Posterior cingulate gyrus (tissue), 11 donors: Measurements from ENCODE around the gene VWA3A.

Experiments
- DNase-seq, 10 donors: peaks; one replicate each; pipeline versions ENCODE4 v3.0.0 to v3.0.0-alpha.2; 2020 to 2021; ENCODE audit warnings: mixed read lengths in 3 of 10
- intact Hi-C: fragments of 100-400 bp; cut with DNase I; formaldehyde crosslinking; loops from one replicate; pipeline ENCODE4 v1.15.1; 2023

The VWA3A gene

DNA sequence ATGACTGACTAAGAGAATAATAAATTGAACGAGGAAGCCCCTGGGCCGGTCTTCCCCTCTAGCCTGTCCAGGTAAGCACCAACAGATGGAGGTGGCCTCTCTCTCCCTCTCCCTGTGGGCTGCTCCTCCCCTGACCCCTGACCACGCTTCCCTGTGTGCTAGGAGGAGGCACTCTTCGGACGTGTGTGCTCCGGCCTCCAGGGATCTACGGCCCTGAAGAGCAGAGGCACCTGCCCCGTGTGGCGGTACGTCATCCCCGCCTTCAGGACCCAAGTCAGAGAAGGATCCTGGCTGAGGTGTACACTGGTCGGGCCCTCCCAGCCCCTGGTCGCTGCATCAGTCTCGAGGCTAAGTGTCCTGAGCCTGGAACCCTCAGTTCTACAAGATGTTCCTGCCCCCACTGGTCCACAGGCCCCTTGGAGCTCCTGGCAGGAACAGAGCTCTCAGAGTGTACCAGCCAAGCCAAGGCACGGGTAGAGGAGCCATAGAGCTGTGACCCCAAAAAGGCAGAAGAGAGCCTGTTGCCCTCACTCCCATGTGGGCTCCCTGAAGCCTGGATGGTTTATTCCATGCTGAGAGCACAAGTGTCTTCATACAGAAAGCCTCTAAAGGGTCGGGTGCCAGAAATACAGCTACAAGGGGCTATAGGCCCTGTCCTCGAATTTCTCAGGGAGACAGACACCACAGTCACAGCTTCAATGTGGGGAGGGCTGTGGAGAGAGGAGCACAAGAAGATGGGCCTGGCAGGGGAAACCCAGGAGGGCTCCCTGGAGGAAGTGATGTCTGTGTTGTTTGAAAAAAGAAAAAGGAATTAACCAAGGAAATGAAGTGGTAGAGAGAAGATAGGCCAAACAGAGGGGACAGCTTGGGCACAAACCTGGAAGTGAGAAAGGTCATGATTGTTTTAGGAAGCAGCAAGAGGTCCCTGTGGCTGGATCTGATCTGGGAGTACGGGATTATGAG lies 85.9 kb downstream of the VWA3A start:
- intact Hi-C loops: no loop called here
- DNase-seq: peak in 2 of 10 donors; percentile 60 to 64

DNA sequence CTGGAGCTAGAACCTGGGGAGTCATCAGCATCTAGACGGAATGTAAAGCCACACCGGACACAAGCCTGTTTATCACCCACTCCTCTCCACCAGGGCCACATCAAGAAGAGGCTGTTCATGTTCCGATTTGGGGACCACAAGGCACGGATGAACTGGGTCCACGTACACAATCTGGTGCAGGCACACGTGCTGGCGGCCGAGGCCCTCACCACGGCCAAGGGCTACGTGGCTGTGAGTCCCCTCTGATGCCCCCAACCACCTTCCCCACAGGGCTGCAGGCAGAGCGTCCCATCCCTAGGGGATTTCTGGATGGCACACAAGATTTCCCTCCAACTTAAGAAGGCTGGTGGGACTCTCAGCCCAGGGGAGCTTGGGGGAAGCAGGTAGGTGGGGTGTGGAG lies 89.1 kb downstream of the VWA3A start:
- DNase-seq: peak in 2 of 10 donors; percentile 34 to 38
- intact Hi-C loops: no loop called here

DNA sequence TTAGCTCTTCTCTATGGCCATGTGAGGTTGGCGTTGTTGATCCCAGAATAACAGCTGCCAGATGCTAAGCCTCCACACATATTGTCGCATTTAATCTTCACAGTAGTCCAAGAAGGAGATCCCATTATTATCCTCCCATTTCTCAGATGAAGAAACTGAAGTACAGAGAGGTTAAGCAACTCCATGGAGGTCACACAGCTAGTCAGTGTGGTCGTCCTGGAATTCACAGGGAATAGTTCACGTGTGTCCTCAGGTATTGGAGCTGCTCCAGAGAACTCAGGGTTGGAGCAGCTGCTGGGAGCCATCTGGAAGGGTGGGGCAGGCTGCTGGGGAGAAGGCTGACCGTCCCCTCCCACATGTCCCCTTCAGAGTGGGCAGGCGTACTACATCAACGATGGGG lies 89.5 kb downstream of the VWA3A start:
- intact Hi-C loops: no loop called here
- peak in 2 of 10 donors; percentile 26 to 30 for DNase-seq

DNA sequence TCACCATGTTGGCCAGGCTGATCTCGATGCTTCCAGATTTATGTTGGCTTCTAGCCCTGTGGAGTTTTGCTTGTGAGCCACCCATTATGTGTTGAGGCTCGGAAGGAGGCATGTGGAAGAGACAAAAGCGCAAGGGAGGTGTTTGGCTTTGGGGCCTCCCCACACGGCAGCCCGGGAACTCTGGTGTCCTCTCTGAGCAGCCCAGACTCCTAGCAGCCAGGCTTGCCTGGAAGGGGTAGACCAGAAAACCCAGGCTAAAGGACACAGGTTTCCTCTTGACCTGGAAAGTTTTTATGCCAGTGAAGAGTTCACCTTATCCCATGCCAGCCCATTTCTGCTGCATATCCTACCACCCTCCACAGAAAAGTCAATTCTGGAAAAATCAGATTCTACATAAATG lies 91.0 kb downstream of the VWA3A start:
- intact Hi-C loops: no loop called here
- peak in 1 of 10 donors; percentile 51 for DNase-seq

DNA sequence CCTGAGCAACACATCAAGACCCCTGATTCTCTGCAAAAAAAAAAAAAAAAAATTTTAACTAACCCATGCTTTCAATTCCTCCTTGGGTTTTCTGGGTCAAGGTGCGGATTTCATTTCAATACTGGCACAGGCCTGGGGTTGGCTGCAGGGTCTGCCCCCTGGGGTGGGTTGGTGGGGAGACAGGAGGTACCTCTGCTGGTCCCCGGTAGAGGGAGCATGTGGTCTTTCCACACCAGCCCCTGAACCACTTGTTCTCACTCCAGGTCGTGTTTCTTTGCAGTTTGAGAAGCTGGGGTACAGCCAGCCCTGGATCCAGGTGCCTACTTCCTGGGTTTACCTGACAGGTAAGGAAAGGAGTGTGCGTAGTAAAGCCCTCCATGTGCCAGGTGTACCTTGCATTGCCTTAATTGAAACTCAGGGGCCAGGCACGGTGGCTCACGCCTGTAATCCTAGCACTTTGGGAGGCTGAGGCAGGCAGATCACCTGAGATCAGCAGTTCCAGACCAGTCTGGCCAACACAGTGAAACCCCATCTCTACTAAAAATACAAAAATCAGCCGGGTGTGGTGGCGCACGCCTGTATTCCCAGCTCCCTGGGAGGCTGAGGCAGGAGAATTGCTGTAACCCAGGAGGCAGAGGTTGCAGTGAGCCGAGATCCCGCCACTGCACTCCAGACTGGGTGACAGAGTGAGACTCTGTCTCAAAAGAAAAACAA lies 91.7 kb downstream of the VWA3A start:
- intact Hi-C loops: no loop called here
- DNase-seq: peak in 2 of 10 donors; percentile 26 to 47

DNA sequence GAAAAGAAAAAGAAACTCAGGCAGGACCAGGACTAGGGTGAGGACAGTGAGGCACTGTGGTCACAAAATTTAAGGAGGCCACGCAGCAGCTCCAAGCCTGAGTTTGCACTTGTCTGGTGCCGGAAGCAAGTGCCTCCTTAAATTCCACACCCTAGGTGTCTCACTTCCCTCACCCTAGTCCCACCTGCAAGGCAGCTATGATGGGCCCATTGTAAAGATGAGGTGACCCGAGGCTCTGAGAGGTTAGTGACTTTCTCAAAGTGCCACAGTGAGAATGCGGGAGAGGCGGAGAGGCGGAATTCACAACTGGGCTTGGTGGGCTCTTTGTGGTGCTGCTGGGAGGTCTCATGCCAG lies 92.3 kb downstream of the VWA3A start:
- intact Hi-C loops: no loop called here
- peak in 1 of 10 donors; percentile 25 for DNase-seq

DNA sequence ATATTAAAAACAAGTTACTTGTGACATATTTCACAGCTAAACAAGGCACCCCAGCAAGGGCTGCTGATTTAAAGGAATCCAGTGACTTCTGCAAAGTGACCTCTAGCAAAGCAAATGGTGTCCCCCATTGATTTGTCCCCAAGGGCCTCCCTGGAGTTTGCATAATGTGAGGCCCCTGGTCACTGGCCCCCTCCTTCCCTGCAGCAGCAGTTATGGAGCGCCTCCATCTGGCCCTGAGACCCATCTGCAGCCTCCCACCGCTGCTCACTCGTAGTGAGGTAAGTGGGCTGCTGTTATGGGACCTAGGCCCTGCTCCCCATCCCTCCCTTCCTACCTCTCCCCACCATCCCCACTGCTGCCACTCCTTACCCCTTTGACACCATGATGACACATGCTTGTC lies 94.2 kb downstream of the VWA3A start:
- DNase-seq: peak in 1 of 10 donors; percentile 45
- intact Hi-C loops: no loop called here

DNA sequence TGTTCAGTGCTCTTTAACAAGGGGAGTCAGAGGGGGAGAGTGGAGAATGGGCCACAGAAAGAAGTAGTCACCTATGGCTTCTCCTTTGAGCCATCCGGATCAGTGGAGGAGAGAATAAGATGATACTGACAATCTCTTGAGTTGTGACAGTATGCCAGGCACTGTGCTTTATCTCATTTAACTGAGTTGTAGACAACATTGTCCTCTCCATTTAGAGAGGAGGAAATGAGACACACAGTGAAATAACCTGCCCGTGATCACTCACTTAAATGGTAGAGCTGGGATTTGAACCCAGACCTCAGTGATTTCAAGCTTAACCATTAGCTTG lies 95.9 kb downstream of the VWA3A start:
- intact Hi-C loops: loop anchor here (2.0 kb wide), 1 partner anchor 235 kb away; the partner anchor contains the start of gene UQCRC2
- no peak for DNase-seq

DNA sequence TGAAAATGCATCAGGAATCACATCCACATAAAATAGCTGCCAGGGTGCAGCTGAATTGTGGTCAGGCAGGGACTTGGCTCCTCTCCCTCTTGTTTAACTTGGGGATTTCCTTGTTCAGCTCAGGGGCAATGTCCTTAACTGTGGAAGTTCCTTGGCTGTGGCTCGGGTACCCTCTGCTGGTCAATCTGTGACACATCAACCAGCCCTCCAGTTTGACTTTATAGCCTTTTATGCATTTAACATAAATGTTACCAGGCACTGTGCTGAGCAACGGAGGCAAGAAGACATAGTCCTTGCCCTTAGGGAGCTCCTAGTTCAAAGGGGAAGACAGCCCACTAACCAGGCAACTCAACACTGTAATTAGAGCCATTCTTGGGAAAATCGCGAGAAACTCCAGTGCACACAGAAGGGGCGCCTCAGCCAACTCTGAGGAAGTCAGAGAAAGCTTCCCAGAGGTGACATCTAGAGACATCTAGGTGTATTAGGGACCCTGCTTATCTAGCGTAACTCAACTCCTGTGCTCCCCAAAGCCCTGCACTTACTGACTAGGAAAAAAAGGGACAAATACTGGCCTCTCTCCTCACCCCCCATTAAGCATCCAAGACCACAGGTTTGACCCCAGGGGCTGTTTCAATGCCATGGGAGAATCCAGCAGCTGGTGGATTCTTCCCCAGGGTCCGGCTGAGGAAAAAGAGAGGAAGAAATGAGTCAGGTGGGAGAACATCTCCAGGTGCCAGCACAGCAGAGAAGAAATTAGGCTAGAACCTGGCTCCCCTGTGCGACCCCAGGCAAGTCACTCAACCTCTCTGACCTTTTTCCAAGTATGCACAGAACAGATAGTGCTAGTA lies 96.5 kb downstream of the VWA3A start:
- intact Hi-C loops: loop anchor here (1.0 to 2.0 kb wide), 2 partner anchors 188 to 236 kb away; partner anchors contain the start of genes PDZD9 and UQCRC2
- DNase-seq: peak in 9 of 10 donors; percentile 24 to 93 (median 54)

DNA sequence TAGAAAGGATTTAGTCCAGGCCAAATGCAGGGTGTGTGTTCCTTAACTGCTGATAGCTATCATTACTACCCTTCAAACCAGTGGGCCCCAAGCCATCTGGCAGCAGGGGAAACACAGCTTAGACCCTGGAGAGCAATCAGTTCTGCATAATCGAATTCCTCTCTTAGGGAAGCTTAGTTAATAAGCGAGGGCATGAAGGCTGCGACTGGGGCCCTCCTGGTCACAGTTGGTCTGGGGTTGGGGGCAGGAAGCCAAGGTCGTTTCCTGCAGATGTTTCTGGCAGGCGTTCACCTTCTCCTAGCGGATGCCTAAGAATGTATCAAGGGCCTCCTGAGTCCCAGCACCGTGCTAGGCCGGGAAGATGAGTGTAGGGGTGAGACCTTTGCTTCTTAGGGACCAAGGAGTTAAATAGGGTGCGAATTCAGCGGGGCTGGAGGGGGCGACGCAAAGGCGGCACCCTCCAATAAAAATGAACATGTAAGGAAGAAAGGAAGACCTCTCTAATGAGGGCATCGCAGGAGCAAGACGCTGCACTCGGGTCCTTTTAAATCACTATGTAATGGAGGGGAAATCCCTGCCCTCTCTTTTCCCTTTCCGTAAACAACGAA lies 97.2 kb downstream of the VWA3A start:
- DNase-seq: peak in 1 of 10 donors; percentile 62
- intact Hi-C loops: loop anchor here (1.0 to 2.0 kb wide), 2 partner anchors 188 to 237 kb away; partner anchors contain the start of genes PDZD9 and UQCRC2

DNA sequence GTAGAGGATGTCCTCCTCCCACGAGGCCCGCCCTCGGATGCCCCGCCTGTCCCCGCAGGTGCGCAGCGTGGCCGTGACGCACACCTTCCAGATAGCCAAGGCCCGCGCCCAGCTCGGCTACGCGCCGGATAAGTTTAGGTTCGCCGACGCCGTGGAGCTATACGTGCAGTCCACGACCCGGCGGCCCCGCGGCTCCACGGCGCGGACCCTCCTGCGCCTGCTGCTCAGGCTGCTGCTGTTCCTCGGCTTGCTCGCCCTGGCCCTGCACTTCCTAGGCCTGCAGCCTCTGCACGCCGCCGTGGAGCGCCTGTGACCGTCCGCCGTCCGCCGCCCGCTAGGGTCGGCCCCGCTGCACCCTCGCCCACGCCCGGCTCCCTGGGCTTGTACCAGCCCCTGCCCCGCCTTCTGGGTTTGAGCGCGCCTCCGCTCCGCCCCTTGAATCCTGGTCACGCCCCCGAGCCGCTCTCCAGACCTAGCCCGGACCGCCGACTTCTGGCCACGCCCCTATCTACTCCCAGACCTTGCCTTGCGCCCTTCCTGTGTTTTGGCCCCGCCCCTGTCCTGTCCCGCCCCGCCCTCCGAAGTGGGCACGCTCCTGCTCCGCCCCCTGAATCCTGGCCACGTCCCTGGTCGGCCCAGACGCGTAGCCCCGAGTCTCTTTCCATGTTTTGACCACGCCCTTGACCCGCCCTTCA lies 97.9 kb downstream of the VWA3A start:
- DNase-seq: peak in 9 of 10 donors; percentile 29 to 100 (median 99)
- intact Hi-C loops: no loop called here

DNA sequence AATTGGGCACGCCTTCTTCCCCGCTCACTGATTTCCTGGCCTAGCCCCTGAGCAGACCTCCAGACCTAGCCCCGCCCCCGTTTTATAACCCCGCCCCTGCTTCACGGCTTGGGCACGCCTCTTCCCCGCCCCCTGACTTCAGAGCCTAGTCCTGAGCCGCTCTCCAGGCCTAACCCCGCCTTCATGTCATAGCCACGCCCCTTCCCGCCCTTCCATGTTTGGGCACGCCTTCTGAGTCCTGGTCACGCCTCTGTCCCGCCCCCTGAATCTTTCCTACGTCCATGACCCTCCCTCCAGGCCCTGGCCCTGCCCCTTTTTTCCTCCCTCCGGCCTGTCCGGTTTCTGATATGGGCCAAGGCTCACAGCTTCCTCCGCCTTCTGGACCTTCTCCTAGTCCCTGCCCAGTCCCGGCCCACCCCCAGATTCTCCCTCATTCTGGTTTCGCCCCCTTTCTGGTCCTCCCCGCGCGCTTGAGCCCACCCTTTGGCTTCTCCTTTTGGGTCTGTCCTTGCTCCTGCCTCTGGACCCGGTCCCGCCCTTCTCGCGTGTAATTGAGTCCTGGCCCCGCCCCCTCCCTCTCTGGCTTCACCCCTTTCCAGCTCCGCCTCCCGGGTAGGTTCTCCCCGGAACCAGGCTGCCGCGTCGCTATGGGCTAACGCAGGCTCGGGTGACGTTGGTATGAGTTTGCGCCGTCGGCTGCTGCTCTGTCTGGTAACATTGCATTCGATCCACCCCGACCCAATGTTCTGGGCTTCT lies 98.6 kb downstream of the VWA3A start:
- peak; percentile 97 to 100 (median 100) for DNase-seq
- intact Hi-C loops: loop anchor here (1.0 kb wide), 1 partner anchor 106 kb away; the partner anchor contains the start of gene POLR3E

DNA sequence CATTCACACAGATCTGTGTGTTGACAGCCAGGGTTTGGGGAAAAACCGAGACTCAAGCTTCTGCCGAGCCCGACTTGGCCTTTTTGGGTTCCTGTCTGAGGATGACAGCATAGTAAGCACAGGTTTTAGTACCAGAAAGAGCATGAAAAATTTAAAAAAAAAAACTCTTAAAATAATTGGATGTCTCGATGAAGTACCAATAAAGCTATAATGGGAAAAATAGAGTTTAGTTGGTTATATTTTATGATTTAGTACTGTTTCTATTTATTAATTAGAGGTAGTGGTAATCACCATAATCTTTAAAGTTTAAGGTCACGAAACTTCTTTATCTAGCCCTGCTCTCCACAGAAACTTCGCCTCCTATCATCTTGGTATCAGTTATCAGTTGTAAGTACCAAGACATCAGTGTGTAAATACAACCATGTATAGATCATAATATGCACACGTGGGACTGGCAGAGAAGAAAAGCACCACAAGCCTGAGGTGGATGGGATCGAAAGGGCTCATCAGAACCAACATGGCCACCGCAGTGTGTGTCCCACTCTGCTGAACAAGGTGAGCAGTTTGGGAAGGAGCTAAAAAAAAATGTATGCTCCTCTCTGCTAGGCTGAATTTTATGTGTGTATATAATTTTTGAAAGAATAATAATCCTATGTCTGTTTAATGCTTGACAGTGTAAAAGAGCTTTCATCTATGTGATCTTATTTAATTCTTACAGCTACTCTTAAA lies 99.4 kb downstream of the VWA3A start:
- peak in 1 of 10 donors; percentile 13 for DNase-seq
- intact Hi-C loops: loop anchor here (1.0 kb wide), 1 partner anchor 106 kb away; the partner anchor contains the start of gene POLR3E

DNA sequence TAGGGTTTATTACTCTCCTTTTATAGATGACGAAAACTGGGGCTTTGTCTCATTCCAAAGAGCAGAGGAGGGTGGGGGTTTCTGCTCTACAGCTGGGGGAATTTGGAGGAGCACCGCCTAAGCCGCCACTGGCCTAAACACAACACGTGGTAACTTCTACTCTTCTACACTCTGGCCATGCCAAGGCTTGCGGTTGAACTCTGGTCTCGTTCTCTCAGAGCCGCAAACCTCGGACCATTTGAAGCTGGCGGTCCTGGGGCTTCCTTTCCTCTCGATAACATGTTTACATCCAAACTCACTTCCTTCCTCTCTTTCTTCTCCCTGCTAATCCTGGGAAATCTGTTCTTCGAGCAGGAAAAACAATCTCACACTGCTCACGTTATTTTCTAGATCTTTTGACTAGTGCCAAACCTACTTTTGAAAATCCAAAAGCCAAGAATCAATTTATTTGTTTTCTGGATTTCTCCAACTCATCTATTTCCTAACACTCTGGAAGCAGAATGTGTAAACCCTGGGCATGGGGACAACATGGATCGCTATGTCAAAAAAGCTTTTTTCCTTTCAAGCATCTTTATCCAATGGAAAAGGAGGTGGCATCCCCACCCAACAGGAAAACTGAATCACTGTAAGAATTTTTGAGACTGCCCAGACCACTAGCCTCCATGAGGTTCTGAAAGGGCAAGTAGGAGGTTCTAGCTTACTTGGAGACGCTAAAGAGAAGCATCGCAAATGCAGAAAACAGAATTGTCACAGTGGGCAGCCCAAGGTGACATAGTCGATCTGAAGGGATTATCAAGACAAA lies 100.1 kb downstream of the VWA3A start:
- DNase-seq: peak in 8 of 10 donors; percentile 19 to 93 (median 47)
- intact Hi-C loops: no loop called here

DNA sequence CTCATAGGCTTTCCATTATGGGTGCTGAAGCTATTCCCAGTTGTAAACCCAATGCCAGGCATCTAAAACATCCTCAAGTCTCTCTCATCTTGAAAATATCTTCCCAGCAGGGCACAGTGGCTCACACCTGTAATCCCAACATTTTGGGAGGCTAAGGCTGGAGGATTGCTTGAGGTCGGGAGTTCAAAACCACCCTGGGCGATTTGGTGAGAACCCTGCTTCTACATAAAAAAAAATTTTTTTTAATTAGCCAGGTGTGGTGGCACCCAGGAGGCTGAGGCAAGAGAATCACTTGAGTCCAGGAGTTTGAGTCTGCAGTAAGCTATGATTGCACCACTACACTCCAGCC lies 100.7 kb downstream of the VWA3A start:
- DNase-seq: no peak

DNA sequence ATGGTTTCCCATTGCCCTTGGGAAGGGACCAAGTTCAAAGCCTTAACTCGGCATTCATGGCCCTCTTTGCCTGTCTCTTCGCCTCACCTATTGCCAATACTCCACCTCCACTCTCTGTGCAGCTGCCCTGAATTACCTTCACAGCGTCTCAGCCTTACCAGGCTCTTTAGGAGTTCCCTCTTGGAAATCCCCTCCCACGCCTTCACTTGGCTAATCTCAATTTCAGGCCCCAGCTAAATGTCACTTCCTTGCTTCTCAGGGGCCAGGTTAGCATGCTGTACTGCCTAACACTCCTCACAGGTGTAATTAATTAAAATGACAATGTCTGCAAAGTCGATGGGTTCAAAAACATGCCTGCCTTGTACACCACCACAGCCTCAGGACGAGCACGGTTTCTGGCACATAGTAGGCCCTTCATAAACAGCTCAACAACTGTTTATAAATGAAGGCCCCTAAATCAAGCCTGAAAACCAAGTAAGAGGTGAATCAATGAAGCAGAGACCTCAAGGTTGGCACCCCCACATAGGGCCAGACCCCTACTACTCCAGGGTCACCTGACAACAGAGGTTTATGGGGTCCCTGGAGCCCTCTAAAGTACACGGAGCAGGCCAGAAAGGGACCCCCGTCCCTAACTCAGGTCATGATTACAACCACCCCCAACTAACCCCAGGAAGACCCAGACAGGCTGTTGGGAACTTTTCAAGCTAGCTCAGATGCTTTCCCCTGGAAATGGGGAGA lies 102.5 kb downstream of the VWA3A start:
- intact Hi-C loops: loop anchor here (1.0 kb wide), 1 partner anchor 102 kb away; the partner anchor contains the start of gene POLR3E
- DNase-seq: no peak

More for the DNA sequence above, 100.7 kb downstream of the VWA3A start:
- intact Hi-C loops: no loop called here

DNA sequence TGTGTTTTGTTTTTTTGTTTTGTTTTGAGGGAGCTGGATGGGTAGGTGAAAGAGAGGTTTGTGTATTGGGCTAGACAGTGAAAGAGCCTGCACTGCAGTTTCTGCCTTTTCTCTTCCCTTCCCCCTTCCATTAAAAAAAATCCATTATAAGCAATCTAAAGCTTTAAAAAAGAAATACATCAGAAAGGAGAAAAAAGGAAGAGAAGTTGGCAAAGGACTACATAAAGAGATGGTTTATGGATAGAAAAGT lies 103.0 kb downstream of the VWA3A start:
- intact Hi-C loops: loop anchor here (1.0 kb wide), 1 partner anchor 102 kb away; the partner anchor contains the start of gene POLR3E
- DNase-seq: no peak
